ENCODE measurements around the gene HVCN1.

DNA sequence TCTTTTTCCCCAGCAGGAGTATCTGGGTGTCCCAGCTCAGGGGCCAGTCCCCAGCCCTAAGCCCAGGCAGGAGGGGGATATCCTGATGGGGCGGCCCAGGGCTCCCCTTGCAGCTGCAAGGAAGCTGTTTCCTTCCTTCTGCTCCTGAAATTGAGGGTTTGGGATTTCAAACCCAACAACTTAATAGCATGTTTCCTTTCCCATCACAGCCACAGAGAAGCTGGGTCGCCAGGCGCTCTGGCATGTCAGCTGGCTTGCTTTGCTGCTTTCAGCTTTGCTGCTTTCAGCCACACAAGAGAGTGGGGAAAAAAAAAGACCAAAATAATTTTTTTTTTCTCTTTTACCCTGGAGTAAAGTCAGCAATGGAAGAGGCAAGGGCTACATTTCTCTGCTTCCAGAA is 30.0 kb downstream of the HVCN1 start:
- TF ChIP-seq, protein P1, sequence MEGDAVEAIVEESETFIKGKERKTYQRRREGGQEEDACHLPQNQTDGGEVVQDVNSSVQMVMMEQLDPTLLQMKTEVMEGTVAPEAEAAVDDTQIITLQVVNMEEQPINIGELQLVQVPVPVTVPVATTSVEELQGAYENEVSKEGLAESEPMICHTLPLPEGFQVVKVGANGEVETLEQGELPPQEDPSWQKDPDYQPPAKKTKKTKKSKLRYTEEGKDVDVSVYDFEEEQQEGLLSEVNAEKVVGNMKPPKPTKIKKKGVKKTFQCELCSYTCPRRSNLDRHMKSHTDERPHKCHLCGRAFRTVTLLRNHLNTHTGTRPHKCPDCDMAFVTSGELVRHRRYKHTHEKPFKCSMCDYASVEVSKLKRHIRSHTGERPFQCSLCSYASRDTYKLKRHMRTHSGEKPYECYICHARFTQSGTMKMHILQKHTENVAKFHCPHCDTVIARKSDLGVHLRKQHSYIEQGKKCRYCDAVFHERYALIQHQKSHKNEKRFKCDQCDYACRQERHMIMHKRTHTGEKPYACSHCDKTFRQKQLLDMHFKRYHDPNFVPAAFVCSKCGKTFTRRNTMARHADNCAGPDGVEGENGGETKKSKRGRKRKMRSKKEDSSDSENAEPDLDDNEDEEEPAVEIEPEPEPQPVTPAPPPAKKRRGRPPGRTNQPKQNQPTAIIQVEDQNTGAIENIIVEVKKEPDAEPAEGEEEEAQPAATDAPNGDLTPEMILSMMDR (IDR thresholded peaks at IDR 0.05): no peak
- TF ChIP-seq POLR2A (IDR thresholded peaks at IDR 0.05): no peak
